ENCODE measurements around the gene PHTF2.
A peak's percentile ranks its signal among the peaks of the same experiment; 100 is the strongest.

DNA sequence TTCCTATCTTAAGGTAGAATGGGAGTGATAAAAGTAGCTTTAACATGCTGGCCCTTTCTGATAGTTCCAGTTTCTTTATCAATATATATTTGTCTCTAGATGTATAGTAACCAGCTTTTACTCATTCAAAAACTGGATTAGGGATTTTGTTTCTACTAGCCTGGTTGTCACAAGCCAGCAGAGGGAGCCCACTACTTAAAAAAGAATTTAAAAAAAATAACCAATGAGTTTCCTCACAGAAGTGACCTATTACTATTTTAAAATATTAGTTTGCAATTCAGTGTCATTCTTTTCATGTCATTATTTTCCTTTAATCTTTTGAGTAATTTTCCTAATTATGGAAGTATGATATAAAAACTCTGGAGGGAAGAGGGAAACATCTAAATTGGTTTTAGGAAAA lies 142.1 kb downstream of the PHTF2 start:
- TF ChIP-seq CTCF (IDR thresholded peaks at IDR 0.05; ENCODE audit: extremely low read depth in 1 of 2, insufficient read depth in 1 of 2, low read depth in 1 of 2, low read length in 2 of 2) (peak; percentile 33 to 49), POLR2A (IDR thresholded peaks at IDR 0.05; ENCODE audit: low read depth, low read length) (no peak), JUN (IDR thresholded peaks at IDR 0.05; ENCODE audit: borderline replicate concordance, insufficient read depth, insufficient read length, low read depth) (no peak), EZH2 (IDR thresholded peaks at IDR 0.05; ENCODE audit: borderline replicate concordance, low read depth, low read length, severe bottlenecking) (no peak), MAX (IDR thresholded peaks at IDR 0.05; ENCODE audit: insufficient read depth, insufficient read length) (no peak), POLR2AphosphoS5 (IDR thresholded peaks at IDR 0.05; ENCODE audit: insufficient read depth, low read depth, low read length) (no peak), MYC (IDR thresholded peaks at IDR 0.05; ENCODE audit: low read depth, low read length) (no peak), GATA2 (IDR thresholded peaks at IDR 0.05; ENCODE audit: insufficient read depth, insufficient read length, low read depth, low read length) (no peak), FOS (IDR thresholded peaks at IDR 0.05; ENCODE audit: borderline replicate concordance, insufficient read depth, low read length) (no peak)
